Stimulated activated effector memory CD8-positive, alpha-beta T cell treated with anti-CD3 and anti-CD28 coated beads, Interleukin-12 subunit alpha, Interleukin-12 subunit beta, amount 100 ng/mL, for 72 hours (primary cell): ENCODE measurements around the gene CRYBA4.

Experiments used
- ATAC-seq: fragments of 150-1000 bp; cut with Tn5 transposase; 2 replicates; pipeline ENCODE4 v1.10.0; 2021
- DNase-seq, 2 donors: peaks; one replicate each; pipeline ENCODE4 v3.0.0; 2021 to 2022; ENCODE audit warnings: low spot score in 2 of 2
- H3K27ac Mint-ChIP-seq: one replicate; pipeline ENCODE4 v1.8.0; 2022; ENCODE audit warnings: mild to moderate bottlenecking, mixed read lengths
- H3K36me3 Mint-ChIP-seq: one replicate; pipeline ENCODE4 v1.8.0; 2022; ENCODE audit warnings: mild to moderate bottlenecking, mixed read lengths
- H3K4me1 Mint-ChIP-seq: one replicate; pipeline ENCODE4 v1.8.0; 2022; ENCODE audit warnings: mixed read lengths
- H3K4me3 Mint-ChIP-seq: one replicate; pipeline ENCODE4 v1.8.0; 2022; ENCODE audit warnings: mild to moderate bottlenecking, mixed read lengths
- H3K9me3 Mint-ChIP-seq: one replicate; pipeline ENCODE4 v1.8.0; 2022; ENCODE audit warnings: mixed read lengths

Gene CRYBA4

DNA sequence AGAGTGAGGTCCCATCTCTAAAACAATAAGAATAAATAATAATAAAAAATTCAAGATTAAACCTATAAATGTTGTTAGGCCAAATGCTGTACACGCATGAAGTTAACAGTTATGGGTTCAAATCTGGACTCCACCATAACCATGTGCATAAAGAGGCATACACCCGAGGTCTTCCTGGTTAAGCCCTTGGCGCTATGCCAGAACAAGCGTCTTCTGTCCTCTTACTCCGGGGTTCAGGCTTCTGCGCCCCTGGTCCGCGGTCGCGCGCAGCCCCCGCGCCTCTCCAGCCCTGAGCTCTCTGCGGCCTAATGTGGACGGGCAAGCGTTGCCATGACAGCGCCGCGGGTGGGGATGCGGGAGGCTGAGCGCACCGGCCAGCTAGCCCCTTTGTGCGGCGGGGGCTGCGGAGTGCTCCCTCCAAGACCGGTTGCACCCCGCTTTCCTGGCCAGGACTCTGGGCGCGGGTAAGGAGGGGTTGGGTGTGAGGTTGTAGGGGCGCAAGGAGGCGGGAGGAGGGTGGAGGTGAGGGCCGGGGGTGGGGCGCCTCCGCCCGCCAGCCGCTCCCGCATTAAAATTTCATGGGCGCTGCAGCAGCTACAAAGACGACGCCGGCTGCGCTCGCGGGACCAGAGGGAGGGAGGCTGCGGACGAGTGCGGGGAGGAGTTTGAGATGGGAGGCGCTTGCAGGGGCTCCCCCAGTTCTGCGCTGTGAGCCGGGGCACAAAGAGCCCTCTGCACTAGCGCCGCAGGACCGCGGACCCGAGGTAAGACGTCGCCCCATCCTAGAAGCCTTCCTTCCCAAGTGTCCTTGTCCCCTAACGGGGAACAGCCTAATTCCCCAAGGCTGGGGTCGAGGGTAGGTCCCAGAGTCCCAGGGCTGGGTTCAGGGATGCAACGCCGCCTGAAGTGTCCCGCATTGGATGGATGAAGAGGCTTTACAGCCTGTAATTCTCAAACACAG lies 35.4 kb downstream of the CRYBA4 start, which contains the start of gene MIAT:
TSS of gene MIAT (plus strand) at position 698 of the 961 bp plus-strand sequence.
- DNase-seq (peak; percentile 56 to 85), ATAC-seq (peak; percentile 87)
- peak within 1 kb of the TSS; percentile 88 for H3K4me3 Mint-ChIP-seq
- H3K27ac Mint-ChIP-seq = peak within 1 kb of the TSS; percentile 90
- no peaks in the 10 kb centered on the region for H3K9me3 Mint-ChIP-seq
- H3K4me1 Mint-ChIP-seq = peaks cover 36% of the 10 kb centered on the region
- peaks cover 12% of the 10 kb centered on the region for H3K36me3 Mint-ChIP-seq

DNA sequence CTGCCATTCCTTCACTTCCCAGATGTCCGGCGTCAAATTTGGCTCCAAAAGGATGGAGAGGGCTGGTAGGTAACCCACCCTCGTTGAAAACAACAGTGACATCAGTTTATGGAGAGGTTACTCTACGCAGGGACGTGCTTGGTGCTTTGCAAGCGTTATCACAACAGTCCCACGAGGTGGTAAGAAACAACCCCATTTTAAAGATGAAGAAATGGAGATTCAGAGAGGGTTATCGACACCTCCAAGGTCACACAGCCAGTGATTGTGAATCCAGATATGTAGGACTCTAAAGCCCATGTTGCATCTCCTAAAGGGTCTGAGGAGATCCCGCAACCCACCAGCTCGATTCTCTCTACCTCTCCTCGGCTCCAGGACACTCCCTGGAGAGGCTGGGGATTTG lies 36.4 kb downstream of the CRYBA4 start:
- Mint-ChIP-seq H3K27ac (peak overlapping the region; percentile 90), H3K36me3 (peaks cover 14% of the 10 kb centered on the region), H3K4me3 (peak overlapping the region; percentile 88), H3K4me1 (peaks cover 43% of the 10 kb centered on the region), H3K9me3 (no peaks in the 10 kb centered on the region)
- peak; percentile 38 for ATAC-seq
- no peak for DNase-seq

DNA sequence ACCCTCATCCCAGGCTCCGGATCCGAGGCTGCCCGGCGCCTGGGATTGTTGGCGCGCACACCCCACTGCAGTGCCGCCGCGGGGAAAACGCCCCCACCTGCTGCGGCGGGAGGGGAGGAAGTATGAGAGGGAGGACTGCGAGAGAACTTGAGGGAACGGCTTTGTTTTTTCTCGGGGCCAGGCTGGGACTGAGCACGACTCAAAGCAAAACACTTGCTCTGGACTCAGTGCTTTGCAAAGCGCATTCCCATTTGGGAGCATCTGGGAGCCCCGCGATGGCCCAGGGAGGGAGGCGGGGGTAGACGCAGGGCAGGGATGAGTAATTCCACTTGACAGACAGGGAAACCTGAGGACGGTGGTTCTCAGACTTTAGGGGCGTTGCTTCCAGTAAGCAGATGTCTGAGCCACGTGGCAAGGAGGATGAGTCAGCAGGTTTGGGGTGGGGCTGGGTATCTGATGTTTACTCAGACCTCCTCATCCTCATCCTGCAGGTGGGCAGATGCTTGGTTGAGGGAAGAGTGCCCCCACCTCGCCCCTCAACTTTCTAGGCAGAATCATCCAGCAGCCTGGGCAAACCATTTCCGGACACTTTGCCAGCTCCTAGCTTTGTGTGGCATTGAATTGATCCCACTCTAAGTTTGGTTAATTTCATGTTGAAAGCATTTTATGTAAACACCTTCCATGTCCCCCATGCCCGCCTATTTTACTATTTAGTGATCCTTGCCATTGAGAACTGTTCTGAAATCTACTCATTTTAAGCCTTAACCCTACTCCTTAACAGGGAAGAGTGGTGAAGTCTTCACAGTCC lies 37.1 kb downstream of the CRYBA4 start:
- Mint-ChIP-seq H3K36me3 (peaks cover 21% of the 10 kb centered on the region), H3K9me3 (no peaks in the 10 kb centered on the region), H3K4me3 (peak overlapping the region; percentile 88), H3K4me1 (peaks cover 43% of the 10 kb centered on the region), H3K27ac (peak overlapping the region; percentile 90)
- peak; percentile 60 to 93 for DNase-seq
- peak; percentile 92 for ATAC-seq

DNA sequence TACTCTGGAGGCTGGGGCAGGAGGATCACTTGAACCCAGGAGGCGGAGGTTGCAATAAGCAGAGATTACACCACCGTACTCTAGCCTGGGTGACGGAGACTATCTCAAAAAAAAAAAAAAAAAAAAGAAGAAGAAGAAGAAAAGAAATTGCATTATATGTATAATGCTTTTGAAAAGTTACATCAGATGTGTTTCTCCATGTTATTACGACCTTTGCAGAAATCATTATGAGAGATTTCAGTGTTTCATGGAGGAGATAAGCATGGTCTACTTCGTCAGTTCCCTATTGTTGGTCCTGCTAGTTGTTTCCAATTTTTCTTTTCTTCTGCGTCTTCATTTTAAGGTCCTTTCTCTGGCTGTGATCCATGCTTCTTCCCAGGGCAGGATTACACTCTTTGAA lies 38.6 kb downstream of the CRYBA4 start:
- Mint-ChIP-seq H3K4me3 (no peak overlapping the region), H3K9me3 (no peaks in the 10 kb centered on the region), H3K27ac (no peak overlapping the region), H3K4me1 (peaks cover 57% of the 10 kb centered on the region), H3K36me3 (peaks cover 36% of the 10 kb centered on the region)
- DNase-seq (no peak), ATAC-seq (no peak)

GRCh38 chr22:26660961-26661578 lies 39.3 kb downstream of the CRYBA4 start:
- ATAC-seq (no peak), DNase-seq (no peak)
- H3K36me3 Mint-ChIP-seq = peaks cover 42% of the 10 kb centered on the region
- no peak overlapping the region for H3K4me3 Mint-ChIP-seq
- no peaks in the 10 kb centered on the region for H3K9me3 Mint-ChIP-seq
- peaks cover 64% of the 10 kb centered on the region for H3K4me1 Mint-ChIP-seq
- no peak overlapping the region for H3K27ac Mint-ChIP-seq

GRCh38 chr22:26662160-26662559 lies 40.4 kb downstream of the CRYBA4 start:
- DNase-seq = no peak
- Mint-ChIP-seq H3K9me3 (no peaks in the 10 kb centered on the region), H3K27ac (peak overlapping the region; percentile 54), H3K4me1 (peaks cover 73% of the 10 kb centered on the region), H3K36me3 (peaks cover 48% of the 10 kb centered on the region), H3K4me3 (no peak overlapping the region)
- ATAC-seq = no peak

GRCh38 chr22:26663374-26663923 lies 41.7 kb downstream of the CRYBA4 start:
- ATAC-seq = no peak
- no peak overlapping the region for H3K4me3 Mint-ChIP-seq
- H3K4me1 Mint-ChIP-seq = peaks cover 71% of the 10 kb centered on the region

GRCh38 chr22:26665813-26666231 lies 44.1 kb downstream of the CRYBA4 start:
- Mint-ChIP-seq H3K36me3 (peaks cover 65% of the 10 kb centered on the region), H3K4me1 (peaks cover 81% of the 10 kb centered on the region), H3K9me3 (no peaks in the 10 kb centered on the region), H3K27ac (peak overlapping the region; percentile 98), H3K4me3 (peak overlapping the region; percentile 74)
- no peak for DNase-seq
- peak; percentile 58 for ATAC-seq

More at GRCh38 chr22:26663374-26663923, 41.7 kb downstream of the CRYBA4 start:
- DNase-seq = no peak
- H3K27ac Mint-ChIP-seq = peak overlapping the region; percentile 45
- no peaks in the 10 kb centered on the region for H3K9me3 Mint-ChIP-seq
- H3K36me3 Mint-ChIP-seq = peaks cover 56% of the 10 kb centered on the region

DNA sequence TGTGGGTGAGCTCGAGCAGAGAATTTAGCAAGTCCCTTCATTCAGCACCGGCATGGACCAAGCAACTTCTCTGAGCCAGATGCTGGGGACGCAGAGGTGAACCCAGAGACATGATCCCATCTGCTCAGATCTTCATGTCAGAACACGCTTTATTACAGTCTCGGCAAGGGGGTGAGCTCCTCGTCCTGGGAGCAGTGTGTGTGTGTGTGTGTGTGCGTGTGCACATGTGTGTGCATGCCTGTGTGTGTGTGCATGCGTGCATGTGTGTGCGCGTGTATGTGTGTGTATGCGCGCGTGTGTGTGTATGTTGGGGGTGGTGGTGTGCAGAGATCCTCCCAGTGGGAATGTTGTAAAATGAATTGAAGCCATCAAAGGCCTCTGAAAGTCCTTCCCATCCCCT lies 45.4 kb downstream of the CRYBA4 start:
- H3K36me3 Mint-ChIP-seq = peaks cover 76% of the 10 kb centered on the region

GRCh38 chr22:26669060-26669481 lies 47.3 kb downstream of the CRYBA4 start:
- peak overlapping the region; percentile 98 for H3K27ac Mint-ChIP-seq
- DNase-seq (no peak), ATAC-seq (no peak)
- H3K9me3 Mint-ChIP-seq = no peaks in the 10 kb centered on the region
- peaks cover 95% of the 10 kb centered on the region for H3K4me1 Mint-ChIP-seq
- no peak overlapping the region for H3K4me3 Mint-ChIP-seq
- H3K36me3 Mint-ChIP-seq = peaks cover 78% of the 10 kb centered on the region

More for the DNA sequence above, 45.4 kb downstream of the CRYBA4 start:
- ATAC-seq (no peak), DNase-seq (no peak)
- H3K9me3 Mint-ChIP-seq = no peaks in the 10 kb centered on the region
- no peak overlapping the region for H3K4me3 Mint-ChIP-seq
- H3K4me1 Mint-ChIP-seq = peaks cover 84% of the 10 kb centered on the region
- peak overlapping the region; percentile 98 for H3K27ac Mint-ChIP-seq

DNA sequence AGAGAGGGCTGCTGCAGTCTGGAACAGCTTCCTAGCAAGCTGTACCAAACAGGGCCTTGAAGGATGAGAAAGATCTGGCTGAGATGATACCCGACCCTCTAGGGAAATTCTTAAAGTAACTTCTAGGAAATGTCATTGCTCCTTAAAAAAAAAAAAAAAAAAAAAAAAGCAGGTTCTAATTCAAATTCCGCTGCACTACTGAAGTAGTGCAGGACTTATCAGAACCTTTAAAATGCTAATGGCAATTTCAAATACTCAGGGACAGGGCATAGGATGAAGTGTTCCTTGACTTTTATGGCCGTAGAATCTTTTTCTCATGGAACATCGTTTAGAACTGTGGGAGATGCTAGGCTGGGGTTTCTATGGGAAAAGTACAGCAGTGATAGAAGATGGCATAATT lies 48.7 kb downstream of the CRYBA4 start:
- Mint-ChIP-seq H3K4me3 (peak overlapping the region; percentile 91), H3K27ac (peak overlapping the region; percentile 98), H3K36me3 (peaks cover 78% of the 10 kb centered on the region), H3K9me3 (no peaks in the 10 kb centered on the region), H3K4me1 (peaks cover 95% of the 10 kb centered on the region)
- no peak for ATAC-seq
- DNase-seq = no peak

DNA sequence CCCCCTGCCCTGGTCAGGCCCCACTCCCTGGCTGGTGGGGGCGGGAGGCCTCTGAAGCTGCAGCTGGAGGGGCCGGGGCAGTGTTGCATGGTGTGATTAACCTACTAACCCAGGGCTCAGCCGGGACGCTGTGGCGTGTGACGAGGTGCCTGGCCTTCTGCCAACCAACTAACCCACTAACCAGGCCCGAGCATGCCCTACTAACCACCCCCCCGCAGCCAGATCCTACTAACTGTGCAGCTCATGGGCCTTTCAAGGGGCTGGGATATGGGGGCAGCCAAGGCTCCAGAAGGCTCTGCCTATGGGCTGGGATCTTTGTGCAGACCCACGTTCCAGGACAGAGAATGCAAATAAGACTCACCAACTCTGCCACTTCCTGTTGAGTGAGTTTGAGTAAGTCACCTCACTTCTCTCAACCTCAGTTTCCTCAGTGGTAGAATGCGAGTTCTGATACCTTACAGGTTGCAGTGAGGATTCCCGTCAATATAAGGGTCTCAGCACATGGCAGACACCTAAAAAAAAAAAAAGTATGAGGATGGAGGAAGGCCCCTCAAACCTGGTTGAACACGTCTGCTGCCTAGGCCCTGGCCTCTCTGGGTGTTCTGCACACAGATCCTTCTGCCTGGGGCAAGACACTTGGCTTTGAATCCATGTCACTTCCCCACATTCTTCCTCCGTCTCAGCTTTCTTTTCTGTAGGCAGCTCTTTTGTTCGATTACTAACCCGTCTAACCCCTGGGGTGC lies 49.7 kb downstream of the CRYBA4 start:
- Mint-ChIP-seq H3K27ac (peak overlapping the region; percentile 98), H3K36me3 (peaks cover 76% of the 10 kb centered on the region), H3K9me3 (no peaks in the 10 kb centered on the region), H3K4me3 (peak overlapping the region; percentile 91), H3K4me1 (peaks cover 93% of the 10 kb centered on the region)
- DNase-seq (peak; percentile 56 to 84), ATAC-seq (peak; percentile 71)

DNA sequence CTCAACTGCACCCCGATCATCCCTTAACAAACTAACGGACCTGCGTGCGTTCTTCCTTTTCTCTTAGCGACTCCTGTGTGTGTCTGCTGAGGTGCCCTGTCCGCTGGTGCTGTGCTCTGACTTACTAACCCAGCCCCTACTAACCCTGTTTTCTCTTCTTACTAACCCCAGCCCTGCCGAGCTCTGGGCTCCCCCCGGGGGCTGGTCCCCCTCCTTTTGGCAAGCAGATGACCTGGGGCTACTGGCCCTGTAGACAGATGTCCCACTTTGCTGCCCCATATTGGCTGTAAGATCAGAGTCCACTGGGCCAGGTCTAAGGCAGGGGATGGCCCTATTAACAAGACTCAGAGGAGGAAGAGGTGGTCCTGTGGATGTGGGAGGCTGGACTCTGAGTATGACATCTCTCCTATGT lies 50.3 kb downstream of the CRYBA4 start:
- no peak for DNase-seq

More for the DNA sequence above, 50.3 kb downstream of the CRYBA4 start:
- H3K36me3 Mint-ChIP-seq = peaks cover 74% of the 10 kb centered on the region
- no peaks in the 10 kb centered on the region for H3K9me3 Mint-ChIP-seq
- peak overlapping the region; percentile 91 for H3K4me3 Mint-ChIP-seq
- H3K27ac Mint-ChIP-seq = peak overlapping the region; percentile 98
- ATAC-seq = peak; percentile 48
- H3K4me1 Mint-ChIP-seq = peaks cover 89% of the 10 kb centered on the region
